PC-9 (cell line): Measurements from ENCODE around the gene GRHL1. TPM values are rescaled to one million over a fixed set of nuclear protein-coding genes. Genes with fewer than 3 reads are reported as not detected.
A peak's percentile ranks its signal among the peaks of the same experiment; 100 is the strongest.
"Not testable (repeated sequence)": the region's sequence is repeated elsewhere in the genome, so short reads cannot be mapped to it uniquely, and the experiment has no call there.

Experiments used
- BruUV-seq: library from RNA; stranded (reverse); fragments of 400-500 nt; replicated peaks from 2 replicates; lab custom pipeline; 2021; lab: Mats Ljungman, UMichigan
- CTCF ChIA-PET: fragments of 300-600 bp; sonication (Branson Sonifier 250); formaldehyde crosslinking; loops from one replicate; lab custom pipeline; 2022; ENCODE audit warnings: antibody characterized with exemption; lab: Charles Lee
- POLR2A ChIA-PET: fragments of 300-600 bp; sonication (Branson Sonifier 250); formaldehyde crosslinking; loops from one replicate; lab custom pipeline; 2022; ENCODE audit warnings: antibody characterized with exemption; ENCODE audit not compliant: unreplicated experiment; lab: Charles Lee
- DNase-seq, 2 experiments: peaks; one replicate each; pipeline versions ENCODE4 v3.0.0 to v3.0.0-alpha.2; 2015 to 2022; ENCODE audit warnings: mixed read lengths in 1 of 2
- H2AFZ ChIP-seq: fragments of 200-600 bp; sonication (generic); 2 replicates; pipeline ENCODE4 v1.8.1; 2017; ENCODE audit warnings: antibody characterized with exemption
- H3F3A ChIP-seq: fragments of 200-600 bp; sonication (generic); 2 replicates; pipeline ENCODE4 v1.8.1; 2017; ENCODE audit warnings: antibody characterized with exemption, mild to moderate bottlenecking, low read depth; ENCODE audit not compliant: insufficient read depth
- H3K27ac ChIP-seq: fragments of 200-600 bp; sonication (generic); 2 replicates; pipeline ENCODE4 v1.6.1; 2016; ENCODE audit warnings: mixed run types
- H3K27me3 ChIP-seq: fragments of 200-600 bp; sonication (generic); 2 replicates; pipeline ENCODE4 v1.6.1; 2016; ENCODE audit warnings: low read depth, mixed run types; ENCODE audit not compliant: insufficient read depth
- H3K36me3 ChIP-seq: fragments of 200-600 bp; sonication (generic); 2 replicates; pipeline ENCODE4 v1.6.1; 2016; ENCODE audit warnings: low read depth, mixed run types
- H3K4me1 ChIP-seq: fragments of 200-600 bp; sonication (generic); replicated peaks from 2 replicates; pipeline ENCODE4 v1.6.1; 2016; ENCODE audit warnings: mixed run types; ENCODE audit not compliant: insufficient read depth
- H3K4me2 ChIP-seq: fragments of 200-600 bp; sonication (generic); 2 replicates; pipeline ENCODE4 v1.6.1; 2017; ENCODE audit warnings: mixed run types
- H3K4me3 ChIP-seq: fragments of 200-600 bp; sonication (generic); 2 replicates; pipeline ENCODE4 v1.6.1; 2016; ENCODE audit warnings: mixed run types
- H3K79me2 ChIP-seq: fragments of 200-600 bp; sonication (generic); 2 replicates; pipeline ENCODE4 v1.6.1; 2017; ENCODE audit warnings: low read depth, mixed run types
- H3K9me2 ChIP-seq: fragments of 200-600 bp; sonication (generic); 2 replicates; pipeline ENCODE4 v1.8.1; 2017; ENCODE audit warnings: mild to moderate bottlenecking; ENCODE audit not compliant: insufficient read depth
- H3K9me3 ChIP-seq: fragments of 200-600 bp; sonication (generic); 2 replicates; pipeline ENCODE4 v1.8.1; 2016; ENCODE audit warnings: low read depth; ENCODE audit not compliant: insufficient read depth
- H4K20me1 ChIP-seq: fragments of 200-600 bp; sonication (generic); 2 replicates; pipeline ENCODE4 v1.8.1; 2017; ENCODE audit not compliant: insufficient read depth
- CTCF ChIP-seq: fragments of 200-600 bp; sonication (generic); conservative IDR thresholded peaks from 2 replicates; pipeline ENCODE4 v1.6.1; 2017; ENCODE audit warnings: mixed run types, antibody characterized with exemption, mild to moderate bottlenecking, moderate library complexity
- EZH2 ChIP-seq: fragments of 200-600 bp; sonication (generic); IDR thresholded peaks from 2 replicates; pipeline ENCODE4 v1.8.0; 2017; ENCODE audit warnings: antibody characterized with exemption, low read depth
- intact Hi-C: fragments of 100-400 bp; cut with micrococcal nuclease; formaldehyde crosslinking; loops from one replicate; pipeline ENCODE4 v1.10.0; 2022; ENCODE audit not compliant: unreplicated experiment
- total RNA-seq: library from RNA; stranded (reverse); gene quantifications from 2 replicates; pipeline ENCODE4 v1.2.3, GENCODE V29; 2021

The GRHL1 gene
- total RNA-seq, 1 experiment from 2014 or later: 10.6 TPM

- no peaks in the 10 kb centered on the region for H3K79me2 ChIP-seq
- no peak for TF ChIP-seq EZH2
- no peak for TF ChIP-seq CTCF
- intact Hi-C loops: no loop called here
- no peaks in the 10 kb centered on the region for H4K20me1 ChIP-seq
- ChIA-PET CTCF (no interaction called here), POLR2A (interaction anchor here (0.5 kb wide), 1 partner anchor 166 kb away, joined by 3 read pairs; the partner anchor contains the start of gene TAF1B)
- H3K27ac ChIP-seq: no peak overlapping the region
- H3K9me3 ChIP-seq: no peaks in the 10 kb centered on the region
- H3K36me3 ChIP-seq: no peaks in the 10 kb centered on the region
- H3K27me3 ChIP-seq: no peaks in the 10 kb centered on the region
- DNase-seq: no peak
- no peaks in the 10 kb centered on the region for H3K4me1 ChIP-seq
- no peak overlapping the region for H2AFZ ChIP-seq
- no TSS peak for BruUV-seq
- H3F3A ChIP-seq: peaks cover 5% of the 10 kb centered on the region; the same call in 1 of the 2 replicates
- no peak overlapping the region for H3K4me3 ChIP-seq
- H3K4me2 ChIP-seq: no peak overlapping the region
- H3K9me2 ChIP-seq: no peaks in the 10 kb centered on the region
These were observed 57.8 kb downstream of the GRHL1 start for GRCh38 chr2:10009271-10009810.

- CTCF ChIA-PET: no interaction called here
- BruUV-seq: no TSS peak
- POLR2A ChIA-PET: no interaction called here
These were observed 58.6 kb downstream of the GRHL1 start for GRCh38 chr2:10009811-10010781.

GRCh38 chr2:10010861-10011605 is 59.5 kb downstream of the GRHL1 start:
- H3K4me3 ChIP-seq, CTCF ChIA-PET, H3K79me2 ChIP-seq, H4K20me1 ChIP-seq, H3K9me3 ChIP-seq, H3K27me3 ChIP-seq, H3F3A ChIP-seq, H2AFZ ChIP-seq, H3K4me2 ChIP-seq, H3K4me1 ChIP-seq, BruUV-seq, H3K36me3 ChIP-seq, H3K9me2 ChIP-seq, POLR2A ChIA-PET, intact Hi-C loops, H3K27ac ChIP-seq: not testable (repeated sequence)
- DNase-seq: peak in 1 of 2 experiments; percentile 31

More at GRCh38 chr2:10009811-10010781, 58.6 kb downstream of the GRHL1 start:
- no peaks in the 10 kb centered on the region for H4K20me1 ChIP-seq
- no peak for TF ChIP-seq EZH2
- TF ChIP-seq CTCF: no peak
- H3K27me3 ChIP-seq: no peaks in the 10 kb centered on the region
- no peaks in the 10 kb centered on the region for H3K4me1 ChIP-seq
- peaks cover 5% of the 10 kb centered on the region; the same call in 1 of the 2 replicates for H3F3A ChIP-seq
- H3K9me2 ChIP-seq: no peaks in the 10 kb centered on the region
- H3K4me3 ChIP-seq: no peak overlapping the region
- no peak overlapping the region for H3K4me2 ChIP-seq
- no peaks in the 10 kb centered on the region for H3K9me3 ChIP-seq
- no peaks in the 10 kb centered on the region for H3K79me2 ChIP-seq
- intact Hi-C loops: no loop called here
- H2AFZ ChIP-seq: no peak overlapping the region
- no peak overlapping the region for H3K27ac ChIP-seq
- no peaks in the 10 kb centered on the region for H3K36me3 ChIP-seq
- no peak for DNase-seq

- H3K9me2 ChIP-seq, H2AFZ ChIP-seq, H3K4me3 ChIP-seq, H3K27me3 ChIP-seq, H3K36me3 ChIP-seq, BruUV-seq, intact Hi-C loops, H4K20me1 ChIP-seq, H3F3A ChIP-seq, H3K9me3 ChIP-seq, POLR2A ChIA-PET, CTCF ChIA-PET, H3K79me2 ChIP-seq, H3K4me2 ChIP-seq, H3K4me1 ChIP-seq: not testable (repeated sequence)
- peak overlapping the region; percentile 61; the same call in 1 of the 2 replicates for H3K27ac ChIP-seq
- DNase-seq: peak in 1 of 2 experiments; percentile 27
These were observed 60.3 kb downstream of the GRHL1 start for GRCh38 chr2:10011606-10012325.

- H3K36me3 ChIP-seq, CTCF ChIA-PET, POLR2A ChIA-PET, BruUV-seq, H3K79me2 ChIP-seq, H2AFZ ChIP-seq, H3K4me3 ChIP-seq, H3K9me2 ChIP-seq, H4K20me1 ChIP-seq, H3K27me3 ChIP-seq, intact Hi-C loops, H3K9me3 ChIP-seq, H3F3A ChIP-seq, H3K4me1 ChIP-seq: not testable (repeated sequence)
- H3K27ac ChIP-seq: peak overlapping the region; percentile 61
- DNase-seq: peak in 1 of 2 experiments; percentile 74
- peak overlapping the region; percentile 23; the same call in 1 of the 2 replicates for H3K4me2 ChIP-seq
These were observed 61.0 kb downstream of the GRHL1 start for GRCh38 chr2:10012366-10012962.
